SK-N-MC (cell line): ENCODE data around the gene BCAS3.

Experiments
- EZH2 ChIP-seq: fragments of 200-600 bp; sonication (generic); IDR thresholded peaks from one replicate; pipeline ENCODE4 v1.6.1; 2017; ENCODE audit warnings: antibody characterized with exemption
- POLR2AphosphoS5 ChIP-seq: IDR thresholded peaks from 2 replicates; pipeline ENCODE4 v1.6.1; 2012; ENCODE audit warnings: mild to moderate bottlenecking, low read depth, low read length, borderline replicate concordance

GRCh38 chr17:60749708-60750107 lies 72.1 kb downstream of the BCAS3 start:
- TF ChIP-seq EZH2 (no peak), POLR2AphosphoS5 (no peak)
